ENCODE measurements around the gene ETV3L. TPM values are rescaled to one million over a fixed set of nuclear protein-coding genes. Genes with fewer than 3 reads are reported as not detected.

ETV3L gene
- total RNA-seq, 1 experiment from 2014 or later, result 0.13 TPM

- ChIA-PET POLR2A (no interaction called here), CTCF (interaction anchor here (1.8 to 1.9 kb wide), 2 partner anchors 16 to 50 kb away, joined by 7 to 10 read pairs; no protein-coding TSS in a partner anchor)
- no peak overlapping the region for H3K4me3 Mint-ChIP-seq
- no peaks in the 10 kb centered on the region for H3K9me3 Mint-ChIP-seq
- ATAC-seq, result no peak
- DNase-seq (ENCODE audit: low spot score), result no peak
- no peak overlapping the region for H3K27ac Mint-ChIP-seq
- H3K27me3 Mint-ChIP-seq (ENCODE audit: low read depth), result peaks cover 35% of the 10 kb centered on the region
- peaks cover 29% of the 10 kb centered on the region for H3K4me1 Mint-ChIP-seq
- no peaks in the 10 kb centered on the region for H3K36me3 Mint-ChIP-seq
- TF ChIP-seq ATF2 (CRISPR knock-in tag; IDR thresholded peaks at IDR 0.05; ENCODE audit: borderline replicate concordance, low read depth) (no peak), PRDM15 (CRISPR knock-in tag; IDR thresholded peaks at IDR 0.05) (no peak), ZNF281 (CRISPR knock-in tag; IDR thresholded peaks at IDR 0.05) (no peak), TCF7 (CRISPR knock-in tag; IDR thresholded peaks at IDR 0.05; ENCODE audit: low read depth) (no peak), NR3C1 (CRISPR knock-in tag; conservative IDR thresholded peaks at IDR 0.05; ENCODE audit: low read depth) (no peak), ZNF416 (CRISPR knock-in tag; IDR thresholded peaks at IDR 0.05) (no peak), ZNF396 (CRISPR knock-in tag; IDR thresholded peaks at IDR 0.05; ENCODE audit: borderline replicate concordance) (no peak), ZSCAN18 (CRISPR knock-in tag; IDR thresholded peaks at IDR 0.05) (no peak), ZNF532 (CRISPR knock-in tag; IDR thresholded peaks at IDR 0.05; ENCODE audit: borderline replicate concordance) (no peak), ERG (CRISPR knock-in tag; IDR thresholded peaks at IDR 0.05) (no peak), CTCF (IDR thresholded peaks at IDR 0.05) (no peak), ZNF219 (CRISPR knock-in tag; IDR thresholded peaks at IDR 0.05; ENCODE audit: borderline replicate concordance) (no peak), ZBTB21 (CRISPR knock-in tag; IDR thresholded peaks at IDR 0.05; ENCODE audit: borderline replicate concordance) (no peak), MLX (CRISPR knock-in tag; IDR thresholded peaks at IDR 0.05) (no peak)
Observed at GRCh38 chr1:157105988-157106812, 6.6 kb upstream of the ETV3L start.
